Measurements from ENCODE around the gene DDB1.

Gene DDB1

DNA sequence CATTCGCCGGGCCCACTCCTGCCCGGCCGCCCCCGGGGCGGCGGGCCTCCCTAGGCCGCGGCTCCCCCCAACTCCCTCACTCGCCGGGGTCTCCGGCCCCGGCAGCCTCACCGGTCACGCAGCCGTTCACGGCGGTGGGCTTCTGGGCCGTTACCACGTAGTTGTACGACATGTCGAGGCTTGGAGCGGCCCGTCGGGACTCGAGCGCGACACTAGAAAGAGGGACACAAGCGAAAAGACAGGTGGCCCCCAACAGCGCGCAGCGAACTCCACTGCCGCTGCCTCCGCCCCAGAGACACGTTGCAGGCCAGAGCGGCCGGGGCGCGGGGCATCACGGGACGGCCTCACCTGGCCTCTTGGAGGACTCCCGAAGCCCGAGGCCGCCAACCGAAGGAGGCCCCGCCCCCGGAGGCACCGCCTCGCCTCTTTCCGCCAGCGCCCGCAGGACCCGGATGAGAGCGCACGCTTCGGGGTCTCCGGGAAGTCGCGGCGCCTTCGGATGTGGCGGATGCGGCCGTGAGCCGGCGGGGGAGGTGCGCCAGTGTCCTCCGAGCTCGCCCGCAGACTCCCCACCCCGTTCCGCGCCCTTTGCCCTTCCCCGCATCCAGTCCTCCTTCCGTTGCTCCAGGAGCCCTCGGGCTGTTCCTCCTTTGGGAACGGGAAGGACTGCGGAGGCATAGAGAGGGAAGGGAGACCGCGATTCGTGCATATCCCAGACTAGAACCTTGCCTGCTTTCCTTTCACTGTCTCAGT lies at the start of gene DDB1, which contains the start of gene TKFC:
Gene DDB1, minus strand, starts transcription at position 309 of the 753 bp plus-strand sequence. Its CDS starts 137 bp downstream, at position 172.
Gene TKFC, plus strand, starts transcription at position 432 of the 753 bp plus-strand sequence. CDS start 1,501 bp downstream, outside the sequence.
- peak; percentile 83 to 96 (median 90) for DNase-seq

DNA sequence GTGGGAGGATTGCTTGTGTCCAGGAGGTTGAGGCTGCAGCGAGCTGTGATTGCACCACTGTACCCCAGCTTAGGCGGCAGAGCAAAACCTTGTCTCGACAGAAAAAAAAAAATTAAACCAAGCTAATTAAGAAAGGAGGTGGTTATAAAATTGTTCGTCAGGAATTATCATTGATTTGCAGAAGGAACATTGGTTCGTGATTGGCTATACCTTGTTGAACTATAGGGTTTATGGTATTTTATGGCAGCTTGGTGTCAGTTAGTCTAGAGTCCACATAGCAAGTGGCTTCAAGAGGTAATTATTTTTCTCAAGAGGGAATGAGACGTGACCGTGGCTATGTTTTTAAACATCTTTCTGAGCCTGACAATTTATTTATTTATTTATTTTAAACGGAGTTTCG lies 48.0 kb upstream of the DDB1 start:
- DNase-seq = no peak

DNA sequence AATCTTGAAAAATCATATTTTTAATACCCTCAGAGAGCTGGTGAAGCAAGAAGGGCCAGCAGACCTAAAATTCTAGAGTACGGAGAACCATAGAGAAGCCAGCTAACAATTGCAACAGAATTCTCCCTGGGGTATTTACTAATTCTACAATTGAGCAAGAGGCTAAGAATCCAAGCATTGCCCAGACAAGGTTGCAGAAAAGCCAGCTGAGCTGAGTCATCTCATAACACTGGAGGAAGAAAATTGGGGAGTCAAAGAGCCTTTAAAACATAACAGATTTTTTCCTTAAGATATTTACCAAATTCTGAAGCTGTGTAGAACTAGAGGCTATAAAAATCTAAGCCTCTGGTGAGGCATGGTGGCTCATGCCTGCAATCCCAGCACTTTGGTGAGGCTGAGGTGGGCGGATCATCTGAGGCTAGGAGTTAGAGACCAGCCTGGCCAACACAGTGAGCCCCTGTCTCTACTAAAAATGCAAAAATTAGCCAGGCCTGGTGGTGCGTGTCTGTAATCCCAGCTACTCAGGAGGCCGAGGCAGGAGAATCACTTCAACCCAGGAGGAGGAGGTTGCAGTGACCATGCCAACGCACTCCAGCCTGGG lies 45.9 kb upstream of the DDB1 start:
- no peak for DNase-seq

DNA sequence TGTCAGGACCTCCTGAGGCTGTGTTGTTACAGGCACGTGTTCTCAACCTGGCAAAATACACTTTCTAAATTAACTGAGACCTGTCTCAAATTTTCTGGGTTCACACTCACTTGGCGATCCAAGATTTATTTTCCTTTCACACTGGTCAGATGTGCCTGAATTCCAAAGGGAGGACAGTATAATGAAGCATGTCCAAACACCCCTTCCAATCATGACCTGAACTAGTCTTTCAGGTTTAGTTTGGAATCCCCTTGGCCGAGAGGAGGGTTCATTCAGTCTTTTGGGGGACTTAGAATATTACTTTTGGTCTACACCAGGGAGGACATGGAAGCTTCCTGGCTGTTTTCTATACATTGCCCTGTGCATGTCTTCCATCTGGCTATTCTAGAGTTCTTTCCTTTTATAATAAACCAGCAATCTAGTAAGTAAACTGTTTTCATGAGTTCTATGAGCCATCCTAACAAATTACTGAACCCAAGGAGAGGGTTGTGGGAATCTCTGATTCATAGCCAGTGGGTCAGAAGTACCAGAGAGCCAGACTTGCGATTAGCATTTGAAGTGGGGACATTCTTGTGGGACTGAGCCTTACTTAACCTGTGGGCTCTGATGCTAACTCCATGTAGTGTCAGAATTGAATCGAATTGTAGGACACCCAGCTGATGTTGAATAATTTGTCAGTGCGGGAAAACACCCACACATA lies 44.7 kb upstream of the DDB1 start:
- DNase-seq = no peak

DNA sequence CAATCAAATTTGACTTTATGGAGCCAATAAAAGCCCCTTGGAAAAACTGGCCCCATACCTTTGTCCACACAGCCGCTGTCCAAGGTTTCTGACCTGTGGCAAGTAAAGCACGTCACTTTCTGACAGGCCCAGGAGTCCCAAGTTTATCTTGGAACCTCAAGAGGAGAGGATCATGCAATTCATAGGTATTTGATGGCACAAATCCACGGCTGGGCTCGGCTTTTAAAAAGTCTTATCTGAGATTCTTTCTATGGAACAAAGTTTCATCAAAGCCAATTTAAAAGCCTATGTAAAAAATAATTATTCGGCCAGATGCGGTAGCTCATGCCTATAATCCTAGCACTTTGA lies 42.8 kb upstream of the DDB1 start:
- DNase-seq = no peak

DNA sequence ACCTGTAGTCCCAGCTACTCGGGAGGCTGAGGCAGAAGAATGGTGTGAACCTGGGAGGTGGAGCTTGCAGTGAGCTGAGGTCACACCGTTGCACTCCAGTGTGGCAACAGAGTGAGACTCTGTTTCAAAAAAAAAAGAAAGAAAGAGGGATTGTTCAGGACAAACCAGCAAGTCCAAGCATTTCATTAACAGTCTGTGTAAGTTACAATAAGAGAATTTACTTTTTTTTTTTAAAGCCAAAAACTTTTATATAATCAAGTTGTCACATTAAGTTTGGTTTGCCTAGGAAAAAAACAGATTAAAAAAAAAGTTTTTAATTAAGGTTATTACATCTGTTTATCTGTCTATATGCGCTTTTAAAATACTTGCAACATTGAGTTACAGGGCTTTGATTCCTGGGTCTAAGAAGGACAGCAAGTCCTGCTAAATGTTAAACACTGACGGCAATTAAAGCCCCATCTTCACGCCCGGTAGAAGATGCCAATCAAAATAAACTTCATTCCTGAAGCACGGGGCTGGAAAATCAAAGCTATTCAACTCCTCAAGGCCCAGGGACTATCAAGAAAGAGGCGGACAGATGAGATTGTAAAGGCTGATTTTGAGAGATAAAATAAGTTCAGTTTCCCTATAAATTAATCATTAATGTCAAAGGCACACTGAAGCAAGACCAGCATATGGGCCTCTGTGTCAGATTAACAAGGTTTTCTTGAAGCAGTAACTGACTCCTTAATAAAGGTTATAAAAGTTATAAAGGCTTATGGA lies 39.9 kb upstream of the DDB1 start:
- no peak for DNase-seq

DNA sequence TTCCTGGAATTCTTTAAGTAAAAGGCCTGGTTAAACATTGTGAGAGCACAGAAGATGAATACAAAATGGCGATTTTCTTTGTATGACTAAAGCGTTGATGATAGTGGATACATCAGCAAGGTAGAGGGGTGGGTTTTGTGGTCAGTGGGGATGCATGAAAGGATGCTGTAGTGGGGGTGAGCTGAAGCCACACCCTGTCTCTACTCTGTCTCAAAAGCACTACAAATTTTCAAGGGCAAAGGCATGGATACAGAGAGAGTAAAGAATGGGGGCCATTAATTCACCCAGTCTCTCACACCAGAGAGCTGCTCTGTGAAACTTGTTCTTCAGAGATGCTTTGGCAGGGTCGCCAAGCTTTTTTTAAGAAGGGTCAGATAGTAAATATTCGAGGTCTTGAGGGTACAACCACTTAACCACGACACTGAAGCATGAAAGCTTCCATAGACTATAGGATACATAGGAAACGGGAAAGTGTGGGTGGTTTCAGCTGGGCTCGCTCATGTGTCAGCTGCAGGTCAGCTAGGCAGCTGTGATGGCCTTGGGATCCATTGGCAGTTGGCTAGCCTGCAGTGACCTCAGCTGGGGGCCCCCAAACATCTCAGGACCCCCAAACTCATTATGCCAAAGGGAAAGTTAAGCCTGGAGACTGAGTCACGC lies 37.6 kb upstream of the DDB1 start:
- no peak for DNase-seq

DNA sequence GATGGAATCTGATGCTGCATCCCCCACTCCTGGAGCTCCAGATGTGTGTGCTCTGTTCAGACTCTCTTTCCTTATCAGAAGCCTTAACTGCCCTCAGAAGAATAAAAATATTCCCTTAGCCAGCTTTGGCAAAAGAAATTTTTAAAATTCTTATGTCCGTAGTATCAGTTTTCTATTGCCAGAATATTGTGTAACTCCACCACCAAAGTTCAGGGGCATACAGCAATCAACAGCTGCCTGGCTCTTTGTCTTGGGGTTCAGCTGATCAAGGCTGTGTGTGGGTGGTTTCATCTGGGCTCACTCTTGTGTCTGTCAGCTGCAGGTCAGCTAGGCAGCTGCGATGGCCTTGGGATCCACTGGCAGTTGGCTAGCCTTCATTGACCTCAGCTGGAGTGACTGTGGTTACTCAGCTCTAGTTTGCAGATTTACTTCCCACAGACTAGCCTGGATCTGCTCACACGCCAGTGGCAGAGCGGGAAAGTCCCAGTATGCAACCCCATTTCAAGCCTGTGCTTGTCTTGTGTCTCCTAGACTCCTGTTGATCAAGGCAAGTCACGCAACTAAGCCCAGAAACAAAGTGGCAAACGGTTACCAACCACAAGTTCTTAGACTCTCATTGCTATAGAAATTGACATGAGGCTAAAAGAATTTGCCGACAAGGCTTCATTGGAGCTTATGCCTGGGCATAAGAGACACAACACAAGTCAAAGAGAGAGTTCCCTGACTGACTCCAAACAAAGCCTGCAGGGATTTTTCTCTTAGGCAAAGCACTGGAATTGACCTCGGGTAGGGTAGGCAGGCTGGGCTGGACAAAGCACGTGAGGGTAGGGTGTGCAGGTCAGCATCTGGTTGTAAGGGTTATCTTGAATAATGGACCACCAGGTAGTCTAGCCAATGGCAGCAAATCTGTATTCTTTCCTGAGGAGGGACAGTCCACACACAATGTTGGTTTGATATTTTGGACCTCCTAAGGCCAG lies 36.8 kb upstream of the DDB1 start:
- DNase-seq = no peak

DNA sequence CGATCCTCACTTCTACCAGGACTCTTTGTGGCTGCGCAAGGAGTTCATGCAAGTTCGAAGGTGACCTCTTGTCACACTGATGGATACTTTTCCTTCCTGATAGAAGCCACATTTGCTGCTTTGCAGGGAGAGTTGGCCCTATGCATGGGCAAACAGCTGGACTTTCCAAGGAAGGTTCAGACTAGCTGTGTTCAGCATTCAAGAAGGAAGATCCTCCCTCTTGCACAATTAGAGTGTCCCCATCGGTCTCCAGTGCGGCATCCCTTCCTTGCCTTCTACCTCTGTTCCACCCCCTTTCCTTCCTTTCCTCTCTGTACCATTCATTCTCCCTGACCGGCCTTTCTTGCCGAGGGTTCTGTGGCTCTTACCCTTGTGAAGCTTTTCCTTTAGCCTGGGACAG lies 35.7 kb upstream of the DDB1 start:
- DNase-seq = no peak

DNA sequence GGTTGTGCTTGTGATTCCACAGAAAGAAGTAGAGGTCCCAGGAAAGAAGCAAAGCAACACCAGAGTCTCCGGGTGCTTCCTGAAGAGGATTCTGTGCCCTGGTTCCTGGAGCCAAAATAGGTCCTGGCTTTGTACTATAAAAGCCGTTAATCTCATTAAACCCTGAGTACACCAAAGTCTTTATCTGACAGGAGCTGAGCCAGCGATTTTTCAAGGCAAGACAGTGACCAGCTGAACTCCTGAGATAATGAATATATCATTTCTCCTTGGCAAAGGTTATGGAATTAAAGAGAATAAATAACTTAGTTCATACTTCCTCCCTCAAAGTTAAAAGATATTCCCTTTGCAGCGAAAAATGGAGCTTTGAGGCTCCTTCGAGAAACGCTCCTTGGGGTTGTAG lies 34.5 kb upstream of the DDB1 start:
- no peak for DNase-seq

DNA sequence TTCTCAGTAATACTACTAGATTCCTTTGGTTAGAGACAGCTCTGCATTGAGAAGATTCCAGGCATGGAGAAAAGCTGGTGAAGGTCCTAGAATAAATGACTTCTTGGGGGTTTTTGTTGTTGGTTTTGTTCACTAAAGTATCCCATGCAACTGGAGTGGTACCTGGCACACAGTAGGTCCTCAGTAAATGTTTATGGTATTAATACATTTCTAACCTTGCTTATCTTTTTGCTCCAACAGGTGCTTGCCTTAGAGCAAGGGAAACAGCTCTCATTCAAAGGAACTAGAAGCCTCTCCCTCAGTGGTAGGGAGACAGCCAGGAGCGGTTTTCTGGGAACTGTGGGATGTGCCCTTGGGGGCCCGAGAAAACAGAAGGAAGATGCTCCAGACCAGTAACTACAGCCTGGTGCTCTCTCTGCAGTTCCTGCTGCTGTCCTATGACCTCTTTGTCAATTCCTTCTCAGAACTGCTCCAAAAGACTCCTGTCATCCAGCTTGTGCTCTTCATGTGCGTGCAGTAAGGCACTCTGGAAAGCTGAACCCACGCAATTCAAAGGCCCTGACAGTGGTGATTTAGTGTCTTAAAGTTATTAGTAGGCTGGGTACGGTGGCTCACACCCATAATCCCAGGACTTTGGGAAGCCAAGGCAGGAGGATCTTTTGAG lies 31.2 kb upstream of the DDB1 start:
- no peak for DNase-seq

DNA sequence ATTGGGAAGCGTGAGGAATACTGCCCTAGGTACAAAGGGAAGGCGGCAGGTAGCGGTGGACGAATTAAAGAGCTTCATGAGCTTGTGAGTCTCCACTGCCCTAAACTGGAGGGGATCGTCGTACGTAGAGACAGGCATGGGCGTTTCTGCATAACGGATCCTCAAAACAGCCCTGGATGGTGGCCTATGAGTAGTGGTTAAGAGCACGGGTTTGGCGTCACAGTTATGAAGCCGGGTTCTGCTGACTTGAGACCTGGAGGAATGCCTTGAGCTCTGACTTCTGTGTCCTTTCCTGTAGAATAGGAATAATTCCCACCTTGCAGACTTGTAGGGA lies 29.6 kb upstream of the DDB1 start:
- DNase-seq = peak in 2 of 4 experiments; percentile 25 to 34

DNA sequence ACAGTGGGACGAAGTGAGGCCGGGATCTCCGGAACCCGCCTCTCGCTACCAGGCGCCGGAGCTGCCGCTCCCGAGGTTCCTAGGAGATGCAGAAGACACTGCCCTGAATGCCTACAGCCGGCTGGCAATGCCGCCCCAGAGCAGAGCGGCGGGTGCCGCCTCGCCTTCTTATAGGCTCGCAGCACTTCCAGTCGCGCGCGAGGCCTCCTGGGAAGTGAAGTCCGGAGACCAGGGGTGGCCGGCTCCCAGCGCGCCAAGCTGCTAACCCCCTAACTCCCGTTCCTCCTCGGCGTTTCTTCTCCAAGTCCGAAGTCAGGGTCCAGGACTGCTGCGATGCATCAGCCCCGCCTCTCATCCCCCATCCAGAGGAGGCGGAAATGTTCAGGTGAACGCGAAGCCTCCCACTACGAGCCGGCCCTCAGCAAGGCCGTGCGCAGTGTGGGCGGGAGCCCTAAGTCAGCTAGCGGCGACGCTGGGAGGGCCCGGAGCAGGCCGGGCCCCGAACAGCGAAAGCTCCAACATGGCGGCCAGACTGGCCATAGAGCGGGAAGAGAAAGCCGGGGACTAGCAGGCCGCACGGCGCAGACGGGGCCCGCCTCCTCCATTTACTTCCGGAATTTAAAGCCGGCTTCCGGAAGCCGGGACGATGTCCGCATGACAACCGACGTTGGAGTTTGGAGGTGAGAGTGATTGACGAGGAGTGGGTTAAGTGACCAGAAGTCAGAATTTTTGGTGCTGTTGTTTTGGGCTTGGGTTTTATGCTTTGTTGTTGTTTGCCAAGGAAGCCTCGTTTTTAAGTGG lies 29.0 kb upstream of the DDB1 start, which contains the start of the genes CYB561A3 and TMEM138:
Gene CYB561A3, minus strand, starts transcription at position 142 of the 801 bp plus-strand sequence. CDS start 5,169 bp downstream, outside the sequence.
Gene TMEM138, plus strand, starts transcription at position 634 of the 801 bp plus-strand sequence. CDS start 2,017 bp downstream, outside the sequence.
- peak; percentile 73 to 79 (median 74) for DNase-seq

DNA sequence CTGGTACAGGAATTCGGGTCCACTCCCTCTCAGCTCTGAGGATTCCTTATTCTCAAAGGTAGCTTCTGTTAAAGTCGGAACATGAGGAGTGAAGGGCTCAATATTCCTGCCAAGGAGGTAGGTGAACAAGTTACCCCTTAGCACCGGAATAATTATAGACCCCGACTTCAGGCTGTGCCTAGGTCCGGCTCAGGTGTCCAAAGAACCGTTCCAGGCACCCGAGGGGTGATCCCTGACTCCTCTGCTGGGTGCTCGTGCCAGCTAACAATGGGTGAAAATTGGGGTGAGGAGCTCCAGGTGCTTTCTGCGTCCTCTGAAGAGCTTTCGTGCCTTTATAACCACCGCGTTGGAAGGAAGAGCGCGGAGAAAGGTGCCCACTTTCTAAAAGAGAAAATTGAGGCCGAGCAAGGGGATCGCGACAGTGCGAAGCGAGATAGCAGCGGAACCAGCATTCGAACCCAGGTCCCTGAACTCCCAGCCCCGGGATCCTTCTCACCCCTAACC lies 28.4 kb upstream of the DDB1 start:
- DNase-seq = no peak

DNA sequence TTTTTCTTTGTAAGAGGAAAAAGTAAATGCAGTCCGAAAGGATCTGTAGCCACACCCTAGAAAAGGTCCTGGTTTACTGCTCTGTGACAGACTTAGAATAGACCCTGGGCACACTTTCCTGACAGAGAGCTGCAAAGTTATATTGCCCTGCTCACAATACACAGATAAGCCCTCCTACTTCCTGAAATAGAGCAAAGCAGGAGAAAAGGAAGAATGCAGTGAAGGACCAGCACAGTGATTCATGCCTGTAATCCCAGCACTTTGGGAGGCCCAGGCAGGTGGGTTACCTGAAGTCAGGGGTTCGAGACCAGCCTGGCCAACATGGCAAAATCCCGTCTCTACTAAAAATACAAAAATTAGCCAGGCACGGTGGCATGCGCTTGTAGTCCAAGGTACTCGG lies 26.6 kb upstream of the DDB1 start:
- no peak for DNase-seq

DNA sequence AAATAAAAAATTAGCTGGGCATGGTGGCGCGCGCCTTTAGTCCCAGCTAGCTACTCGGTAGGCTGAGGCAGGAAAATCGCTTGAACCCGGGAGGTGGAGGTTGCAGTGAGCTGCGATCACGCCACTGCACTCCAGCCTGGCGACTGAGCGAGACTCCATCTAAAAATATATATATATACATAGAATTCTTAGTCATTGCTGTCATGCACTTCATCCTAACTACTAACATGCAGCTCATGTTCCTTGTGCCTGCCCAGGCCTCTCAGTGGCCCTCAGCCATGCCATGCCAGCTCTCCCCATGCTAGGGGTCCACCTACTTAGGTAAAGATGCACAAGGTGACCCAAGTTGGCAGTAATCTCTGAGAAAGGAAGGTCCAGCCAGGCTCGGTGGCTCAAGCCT lies 25.7 kb upstream of the DDB1 start:
- DNase-seq = no peak

DNA sequence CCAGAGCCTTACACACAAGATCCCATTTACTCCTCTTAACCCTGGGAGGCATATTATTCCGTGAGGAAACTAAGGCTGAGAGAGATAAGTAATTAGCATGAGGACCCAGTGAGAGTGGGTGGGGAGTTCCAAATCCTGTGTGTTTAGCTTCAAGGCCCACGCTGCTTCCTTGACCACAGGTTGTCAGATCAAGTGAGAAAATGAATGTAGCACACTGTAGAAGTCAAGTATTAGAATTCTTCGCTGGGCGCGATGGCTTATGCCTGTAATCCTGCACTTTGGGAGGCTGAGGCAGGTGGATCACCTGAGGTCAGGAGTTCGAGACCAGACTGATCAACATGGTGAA lies 25.0 kb upstream of the DDB1 start:
- DNase-seq = no peak

DNA sequence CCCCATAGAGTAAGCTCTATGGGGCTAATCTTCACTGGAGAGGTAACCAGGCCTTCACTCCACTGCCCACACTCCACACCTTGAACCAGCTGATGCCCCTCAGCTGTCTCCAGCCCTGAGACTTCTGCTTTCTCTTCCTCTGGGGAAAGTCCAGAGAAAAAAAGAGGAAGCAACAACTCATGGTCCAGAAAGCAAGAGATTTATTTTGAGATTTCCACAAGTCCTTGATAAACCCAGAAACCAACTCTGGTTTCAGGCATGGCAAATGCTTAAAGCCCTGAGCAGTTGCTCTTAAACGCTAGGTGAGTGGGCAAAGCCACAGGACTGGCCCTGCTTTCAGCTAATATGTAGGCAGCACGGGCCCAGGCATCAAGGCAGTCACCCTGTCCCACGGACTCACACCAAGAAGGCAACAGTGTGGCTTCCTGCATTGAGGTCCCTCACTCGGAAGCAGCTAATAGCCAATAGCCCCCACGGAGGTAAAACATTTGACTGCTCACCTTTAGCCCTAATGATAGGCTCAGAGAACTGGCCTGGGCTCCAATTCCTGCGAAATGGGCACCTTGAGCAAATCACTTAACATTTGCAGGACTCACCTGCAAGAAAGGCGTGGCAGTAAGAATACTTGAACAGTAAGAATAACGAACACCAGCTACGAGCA lies 24.5 kb upstream of the DDB1 start:
- DNase-seq = no peak

DNA sequence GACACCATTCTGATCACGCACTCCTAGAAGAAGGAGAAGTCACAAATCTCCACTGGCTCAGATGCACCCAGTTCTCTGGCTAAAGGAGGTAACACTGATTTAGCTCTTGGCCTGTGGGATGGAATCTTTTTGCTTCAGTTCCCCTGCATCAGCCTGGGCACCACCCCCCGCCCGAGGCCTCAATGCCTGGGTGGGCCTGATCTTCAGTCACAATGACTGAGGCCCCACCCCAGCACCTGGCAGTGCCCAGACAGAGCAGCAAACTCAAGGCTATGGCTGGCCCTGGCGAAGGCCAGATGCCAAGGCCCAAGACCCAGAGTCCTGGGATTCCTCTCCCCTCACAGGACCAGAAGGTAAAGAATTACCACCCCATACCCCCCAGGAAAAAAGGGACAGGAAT lies 23.8 kb upstream of the DDB1 start:
- no peak for DNase-seq
